ENCODE data around the gene EPHA2. TPM values are rescaled to one million over a fixed set of nuclear protein-coding genes. Genes with fewer than 3 reads are reported as not detected.

The EPHA2 gene
- total RNA-seq, 1 experiment from 2014 or later, result 114 TPM

GRCh38 chr1:16138772-16139221 lies 17.1 kb downstream of the EPHA2 start:
- peak; percentile 96 for DNase-seq (ENCODE audit: low read depth)

GRCh38 chr1:16137890-16138467 lies 17.9 kb downstream of the EPHA2 start:
- no peak for DNase-seq (ENCODE audit: low read depth)

- DNase-seq (ENCODE audit: low read depth), result no peak
Observed at GRCh38 chr1:16135501-16135900, 20.4 kb downstream of the EPHA2 start.

GRCh38 chr1:16134906-16135305 lies 21.0 kb downstream of the EPHA2 start:
- DNase-seq (ENCODE audit: low read depth), result no peak

- no peak for DNase-seq (ENCODE audit: low read depth)
Observed at GRCh38 chr1:16134066-16134801, 21.6 kb downstream of the EPHA2 start.

GRCh38 chr1:16133007-16133961 lies 22.6 kb downstream of the EPHA2 start:
- DNase-seq (ENCODE audit: low read depth), result no peak

- DNase-seq (ENCODE audit: low read depth), result no peak
Observed at GRCh38 chr1:16132325-16132785, 23.5 kb downstream of the EPHA2 start.

- DNase-seq (ENCODE audit: low read depth), result no peak
Observed at GRCh38 chr1:16131636-16132324, 24.1 kb downstream of the EPHA2 start.

- DNase-seq (ENCODE audit: low read depth), result no peak
Observed at GRCh38 chr1:16130827-16131226, 25.0 kb downstream of the EPHA2 start.

- no peak for DNase-seq (ENCODE audit: low read depth)
Observed at GRCh38 chr1:16129921-16130543, 25.8 kb downstream of the EPHA2 start.

- no peak for DNase-seq (ENCODE audit: low read depth)
Observed at GRCh38 chr1:16129316-16129715, 26.6 kb downstream of the EPHA2 start.

GRCh38 chr1:16128338-16128741 lies 27.5 kb downstream of the EPHA2 start:
- DNase-seq (ENCODE audit: low read depth), result no peak

- no peak for DNase-seq (ENCODE audit: low read depth)
Observed at GRCh38 chr1:16127676-16128337, 28.1 kb downstream of the EPHA2 start.

- no peak for DNase-seq (ENCODE audit: low read depth)
Observed at GRCh38 chr1:16126743-16127515, 28.9 kb downstream of the EPHA2 start.

GRCh38 chr1:16126160-16126559 lies 29.7 kb downstream of the EPHA2 start:
- no peak for DNase-seq (ENCODE audit: low read depth)

GRCh38 chr1:16125483-16125882 lies 30.4 kb downstream of the EPHA2 start:
- no peak for DNase-seq (ENCODE audit: low read depth)

- no peak for DNase-seq (ENCODE audit: low read depth)
Observed at GRCh38 chr1:16125088-16125470, 30.8 kb downstream of the EPHA2 start.

GRCh38 chr1:16124377-16125087 lies 31.3 kb downstream of the EPHA2 start:
- DNase-seq (ENCODE audit: low read depth), result no peak

- peak; percentile 53 for DNase-seq (ENCODE audit: low read depth)
Observed at GRCh38 chr1:16122916-16123315, 33.0 kb downstream of the EPHA2 start.
